CD4-positive, alpha-beta T cell treated with Interleukin-21 for 1 hour (primary cell): ENCODE data around the gene AVEN.

Source experiments
- DNase-seq: peaks from one replicate; pipeline ENCODE4 v3.0.0-alpha.2; 2020

The AVEN gene

GRCh38 chr15:33982516-33982915 is 56.5 kb downstream of the AVEN start:
- no peak for DNase-seq

- no peak for DNase-seq
Observed at GRCh38 chr15:33980159-33980558, 58.8 kb downstream of the AVEN start.

GRCh38 chr15:33975022-33975565 is 63.9 kb downstream of the AVEN start:
- DNase-seq, result no peak

GRCh38 chr15:33971811-33972210 is 67.2 kb downstream of the AVEN start:
- DNase-seq, result no peak

- no peak for DNase-seq
Observed at GRCh38 chr15:33968821-33969220, 70.2 kb downstream of the AVEN start.

- no peak for DNase-seq
Observed at GRCh38 chr15:33968224-33968623, 70.8 kb downstream of the AVEN start, which contains the start of gene CHRM5. Gene CHRM5, plus strand, starts transcription at chr15:33968497. Its CDS starts 94,221 bp downstream, at chr15:34062718.

GRCh38 chr15:33964665-33965040 is 74.4 kb downstream of the AVEN start:
- DNase-seq, result no peak

GRCh38 chr15:33963831-33964664 is 75.0 kb downstream of the AVEN start:
- no peak for DNase-seq

GRCh38 chr15:33960549-33960935 is 78.5 kb downstream of the AVEN start:
- DNase-seq, result no peak

- no peak for DNase-seq
Observed at GRCh38 chr15:33959844-33960548, 79.0 kb downstream of the AVEN start.

- DNase-seq, result no peak
Observed at GRCh38 chr15:33956397-33956796, 82.6 kb downstream of the AVEN start.

- no peak for DNase-seq
Observed at GRCh38 chr15:33955945-33956344, 83.1 kb downstream of the AVEN start.

- DNase-seq, result no peak
Observed at GRCh38 chr15:33946152-33946551, 92.9 kb downstream of the AVEN start.

GRCh38 chr15:33941279-33942063 is 97.5 kb downstream of the AVEN start:
- DNase-seq, result no peak

GRCh38 chr15:33934921-33935320 is 104.1 kb downstream of the AVEN start:
- DNase-seq, result no peak

GRCh38 chr15:33934396-33934795 is 104.6 kb downstream of the AVEN start:
- no peak for DNase-seq

- DNase-seq, result no peak
Observed at GRCh38 chr15:33932734-33933133, 106.3 kb downstream of the AVEN start.

GRCh38 chr15:33926260-33926659 is 112.7 kb downstream of the AVEN start:
- DNase-seq, result no peak

- DNase-seq, result no peak
Observed at GRCh38 chr15:33923446-33923845, 115.6 kb downstream of the AVEN start.

GRCh38 chr15:33915571-33916407 is 123.2 kb downstream of the AVEN start:
- DNase-seq, result no peak

- DNase-seq, result no peak
Observed at GRCh38 chr15:33913459-33913858, 125.5 kb downstream of the AVEN start.

- DNase-seq, result no peak
Observed at GRCh38 chr15:33912326-33912725, 126.7 kb downstream of the AVEN start.
